ENCODE measurements around the gene CALY.

The CALY gene

GRCh38 chr10:133293810-133294119 lies 42.9 kb downstream of the CALY start:
- DNase-seq, result no peak

- no peak for DNase-seq
Observed at GRCh38 chr10:133292919-133293809, 43.5 kb downstream of the CALY start.

GRCh38 chr10:133289761-133290160 lies 46.9 kb downstream of the CALY start:
- DNase-seq, result no peak

- DNase-seq, result no peak
Observed at GRCh38 chr10:133287832-133288500, 48.7 kb downstream of the CALY start.

GRCh38 chr10:133286366-133286765 lies 50.3 kb downstream of the CALY start:
- DNase-seq, result no peak

- DNase-seq, result no peak
Observed at GRCh38 chr10:133285217-133285616, 51.5 kb downstream of the CALY start.

- no peak for DNase-seq
Observed at GRCh38 chr10:133283931-133284330, 52.8 kb downstream of the CALY start.

- DNase-seq, result no peak
Observed at GRCh38 chr10:133282846-133283390, 53.8 kb downstream of the CALY start.

GRCh38 chr10:133281628-133282372 lies 54.9 kb downstream of the CALY start:
- no peak for DNase-seq

GRCh38 chr10:133281084-133281483 lies 55.6 kb downstream of the CALY start:
- no peak for DNase-seq

GRCh38 chr10:133280391-133281059 lies 56.2 kb downstream of the CALY start:
- no peak for DNase-seq

GRCh38 chr10:133279326-133280226 lies 57.1 kb downstream of the CALY start:
- DNase-seq, result no peak

GRCh38 chr10:133278577-133279265 lies 58.0 kb downstream of the CALY start:
- peak in 3 of 56 donors; percentile 12 to 42 (median 38) for DNase-seq

- DNase-seq, result no peak
Observed at GRCh38 chr10:133277993-133278576, 58.6 kb downstream of the CALY start.

- no peak for DNase-seq
Observed at GRCh38 chr10:133277277-133277992, 59.3 kb downstream of the CALY start.

- no peak for DNase-seq
Observed at GRCh38 chr10:133276435-133277201, 60.1 kb downstream of the CALY start, which contains the start of gene ADAM8. Gene ADAM8, minus strand, starts transcription at chr10:133276868. Its CDS starts 51 bp downstream, at chr10:133276817.

GRCh38 chr10:133276100-133276434 lies 60.6 kb downstream of the CALY start:
- no peak for DNase-seq

GRCh38 chr10:133275684-133276092 lies 61.0 kb downstream of the CALY start:
- DNase-seq, result no peak
